ENCODE results near the gene RNF212B. TPM values are rescaled to one million over a fixed set of nuclear protein-coding genes. Genes with fewer than 3 reads are reported as not detected.
A peak's percentile ranks its signal among the peaks of the same experiment; 100 is the strongest.

The RNF212B gene
- total and polyA plus RNA-seq, 2 of the 13 experiments (the other 11 are each of a cell fraction or from before 2014, with no cell fraction given), result 0.05 TPM; not detected in 1

DNA sequence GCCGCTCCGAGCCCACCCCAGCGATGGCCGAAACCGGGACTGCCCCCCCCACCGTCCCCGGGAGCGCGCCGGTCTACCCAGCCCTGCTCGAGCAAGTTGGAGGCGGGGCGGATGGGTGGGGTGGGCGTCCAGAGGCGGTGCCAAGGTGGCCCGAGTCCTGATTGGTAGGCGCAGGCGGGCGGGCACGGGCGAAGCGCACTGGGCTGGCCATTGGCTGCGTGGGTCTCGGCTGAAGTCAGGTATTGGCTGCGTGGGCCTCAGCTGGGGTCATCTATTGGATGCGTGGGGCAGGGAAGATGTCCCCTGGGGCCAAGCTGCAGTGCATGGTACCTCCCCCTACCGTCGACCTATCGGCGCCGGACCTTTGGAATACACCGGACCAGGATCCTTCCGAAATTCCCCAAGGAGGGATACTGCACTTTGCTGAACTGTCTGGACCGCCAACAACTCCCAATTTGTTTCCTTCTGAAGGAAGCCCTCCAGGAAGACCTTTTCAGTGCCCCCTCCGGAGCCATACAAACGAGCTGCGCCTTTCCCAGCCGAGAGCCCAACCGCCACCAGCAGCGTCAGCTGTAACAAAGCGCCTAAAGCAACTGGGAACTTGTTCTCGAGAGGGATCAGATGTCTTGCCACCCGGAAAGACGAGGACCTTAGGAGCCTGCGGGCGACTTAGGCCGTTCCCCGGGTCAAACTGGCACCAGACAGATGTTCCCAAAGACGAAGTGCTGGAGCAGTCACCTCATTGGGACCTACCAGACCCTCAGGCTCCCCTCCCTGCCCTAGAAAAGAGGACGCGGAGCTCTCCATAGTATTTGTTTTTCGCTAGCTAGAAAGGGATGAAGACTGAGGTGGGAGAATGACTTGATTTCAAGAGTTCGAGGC is 48.5 kb downstream of the RNF212B start, which contains the start of gene HOMEZ (continued):
- no peak for TF ChIP-seq REL (CRISPR knock-in tag; conservative IDR thresholded peaks at IDR 0.05)
- peak; percentile 40; the same call in 1 of the 2 replicates for TF ChIP-seq MZF1 (CRISPR knock-in tag; IDR thresholded peaks at IDR 0.05; ENCODE audit: borderline replicate concordance)
- TF ChIP-seq, protein P1, sequence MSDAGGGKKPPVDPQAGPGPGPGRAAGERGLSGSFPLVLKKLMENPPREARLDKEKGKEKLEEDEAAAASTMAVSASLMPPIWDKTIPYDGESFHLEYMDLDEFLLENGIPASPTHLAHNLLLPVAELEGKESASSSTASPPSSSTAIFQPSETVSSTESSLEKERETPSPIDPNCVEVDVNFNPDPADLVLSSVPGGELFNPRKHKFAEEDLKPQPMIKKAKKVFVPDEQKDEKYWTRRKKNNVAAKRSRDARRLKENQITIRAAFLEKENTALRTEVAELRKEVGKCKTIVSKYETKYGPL (CRISPR knock-in tag; IDR thresholded peaks at IDR 0.05), result peak; percentile 23; the same call in 1 of the 2 replicates
- TF ChIP-seq ZNF766 (CRISPR knock-in tag; IDR thresholded peaks at IDR 0.05; ENCODE audit: borderline replicate concordance), result peak; percentile 79
- TF ChIP-seq MYPOP (CRISPR knock-in tag; IDR thresholded peaks at IDR 0.05), result peak; percentile 84
- TF ChIP-seq ZMYM4 (CRISPR knock-in tag; IDR thresholded peaks at IDR 0.05), result peak; percentile 94
- TF ChIP-seq ZNF841 (CRISPR knock-in tag; IDR thresholded peaks at IDR 0.05; ENCODE audit: borderline replicate concordance), result no peak
- no peak for TF ChIP-seq ZSCAN30 (CRISPR knock-in tag; IDR thresholded peaks at IDR 0.05)
- TF ChIP-seq, protein P2, sequence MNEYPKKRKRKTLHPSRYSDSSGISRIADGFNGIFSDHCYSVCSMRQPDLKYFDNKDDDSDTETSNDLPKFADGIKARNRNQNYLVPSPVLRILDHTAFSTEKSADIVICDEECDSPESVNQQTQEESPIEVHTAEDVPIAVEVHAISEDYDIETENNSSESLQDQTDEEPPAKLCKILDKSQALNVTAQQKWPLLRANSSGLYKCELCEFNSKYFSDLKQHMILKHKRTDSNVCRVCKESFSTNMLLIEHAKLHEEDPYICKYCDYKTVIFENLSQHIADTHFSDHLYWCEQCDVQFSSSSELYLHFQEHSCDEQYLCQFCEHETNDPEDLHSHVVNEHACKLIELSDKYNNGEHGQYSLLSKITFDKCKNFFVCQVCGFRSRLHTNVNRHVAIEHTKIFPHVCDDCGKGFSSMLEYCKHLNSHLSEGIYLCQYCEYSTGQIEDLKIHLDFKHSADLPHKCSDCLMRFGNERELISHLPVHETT (CRISPR knock-in tag; conservative IDR thresholded peaks at IDR 0.05), result peak; percentile 92; the same call in 1 of the 2 replicates
- TF ChIP-seq KLF6 (CRISPR knock-in tag; IDR thresholded peaks at IDR 0.05), result no peak; the same call in 1 of the 2 replicates
- TF ChIP-seq XBP1 (CRISPR knock-in tag; IDR thresholded peaks at IDR 0.05), result no peak
- TF ChIP-seq ZNF572 (CRISPR knock-in tag; IDR thresholded peaks at IDR 0.05), result peak; percentile 87
- TF ChIP-seq ZNF367 (CRISPR knock-in tag; IDR thresholded peaks at IDR 0.05; ENCODE audit: borderline replicate concordance), result peak; percentile 5; the same call in 1 of the 2 replicates
- peak; percentile 36 for TF ChIP-seq ZFP36 (IDR thresholded peaks at IDR 0.05; ENCODE audit: borderline replicate concordance, low read depth, low read length, partially characterized antibody)
- TF ChIP-seq ZBTB2 (CRISPR knock-in tag; IDR thresholded peaks at IDR 0.05; ENCODE audit: low read depth), result peak; percentile 99
- TF ChIP-seq, protein P3, sequence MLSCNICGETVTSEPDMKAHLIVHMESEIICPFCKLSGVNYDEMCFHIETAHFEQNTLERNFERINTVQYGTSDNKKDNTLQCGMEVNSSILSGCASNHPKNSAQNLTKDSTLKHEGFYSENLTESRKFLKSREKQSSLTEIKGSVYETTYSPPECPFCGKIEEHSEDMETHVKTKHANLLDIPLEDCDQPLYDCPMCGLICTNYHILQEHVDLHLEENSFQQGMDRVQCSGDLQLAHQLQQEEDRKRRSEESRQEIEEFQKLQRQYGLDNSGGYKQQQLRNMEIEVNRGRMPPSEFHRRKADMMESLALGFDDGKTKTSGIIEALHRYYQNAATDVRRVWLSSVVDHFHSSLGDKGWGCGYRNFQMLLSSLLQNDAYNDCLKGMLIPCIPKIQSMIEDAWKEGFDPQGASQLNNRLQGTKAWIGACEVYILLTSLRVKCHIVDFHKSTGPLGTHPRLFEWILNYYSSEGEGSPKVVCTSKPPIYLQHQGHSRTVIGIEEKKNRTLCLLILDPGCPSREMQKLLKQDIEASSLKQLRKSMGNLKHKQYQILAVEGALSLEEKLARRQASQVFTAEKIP (CRISPR knock-in tag; IDR thresholded peaks at IDR 0.05; ENCODE audit: borderline replicate concordance), result no peak
- peak; percentile 52; the same call in 1 of the 2 replicates for TF ChIP-seq ADNP (CRISPR knock-in tag; IDR thresholded peaks at IDR 0.05)
- TF ChIP-seq ZFP62 (CRISPR knock-in tag; IDR thresholded peaks at IDR 0.05), result no peak
- TF ChIP-seq GABPB1 (CRISPR knock-in tag; IDR thresholded peaks at IDR 0.05), result peak; percentile 92
- no peak for TF ChIP-seq HNF4G (IDR thresholded peaks at IDR 0.05; ENCODE audit: borderline replicate concordance, low read depth, low read length)
- peak; percentile 2; the same call in 1 of the 2 replicates for TF ChIP-seq HNF4G (CRISPR knock-in tag; IDR thresholded peaks at IDR 0.05; ENCODE audit: borderline replicate concordance, low read depth)
- TF ChIP-seq NR3C1 (CRISPR knock-in tag; IDR thresholded peaks at IDR 0.05), result no peak
- TF ChIP-seq ZNF589 (CRISPR knock-in tag; conservative IDR thresholded peaks at IDR 0.05), result no peak
- peak; percentile 72 for TF ChIP-seq ZSCAN25 (CRISPR knock-in tag; IDR thresholded peaks at IDR 0.05)

Data from HepG2 (cell line).